ENCODE results near the gene WNK2.

Gene WNK2

GRCh38 chr9:93256878-93257807 lies 73.2 kb downstream of the WNK2 start:
- FAIRE-seq, result no peak

DNA sequence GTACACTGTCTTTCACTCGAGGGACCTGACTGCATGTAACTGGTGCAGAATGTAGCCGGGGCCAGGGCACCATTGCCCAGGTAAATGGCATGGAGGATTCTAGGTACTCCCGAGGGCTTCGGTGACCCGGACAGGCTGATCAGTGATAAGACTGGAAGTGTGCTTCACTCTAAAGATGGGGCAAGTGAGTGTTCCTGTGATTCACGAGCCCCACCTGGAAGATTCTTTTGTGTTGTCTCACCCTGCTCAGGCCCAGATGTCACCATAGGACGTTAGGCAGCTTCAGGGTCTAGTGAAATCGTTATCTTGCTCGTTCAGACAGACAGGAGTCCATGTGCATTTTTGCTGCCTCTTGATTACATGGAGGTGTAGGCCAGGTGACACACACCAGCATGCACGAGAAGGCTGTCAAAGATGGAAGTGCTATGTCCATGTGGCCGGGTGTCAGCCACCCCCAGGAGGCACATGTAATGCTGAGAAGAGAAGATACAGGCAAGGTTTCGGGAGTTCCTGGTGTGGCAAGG lies 73.9 kb downstream of the WNK2 start:
- FAIRE-seq, result no peak

- no peak for FAIRE-seq
Measured at GRCh38 chr9:93258419-93258817, 74.5 kb downstream of the WNK2 start.

DNA sequence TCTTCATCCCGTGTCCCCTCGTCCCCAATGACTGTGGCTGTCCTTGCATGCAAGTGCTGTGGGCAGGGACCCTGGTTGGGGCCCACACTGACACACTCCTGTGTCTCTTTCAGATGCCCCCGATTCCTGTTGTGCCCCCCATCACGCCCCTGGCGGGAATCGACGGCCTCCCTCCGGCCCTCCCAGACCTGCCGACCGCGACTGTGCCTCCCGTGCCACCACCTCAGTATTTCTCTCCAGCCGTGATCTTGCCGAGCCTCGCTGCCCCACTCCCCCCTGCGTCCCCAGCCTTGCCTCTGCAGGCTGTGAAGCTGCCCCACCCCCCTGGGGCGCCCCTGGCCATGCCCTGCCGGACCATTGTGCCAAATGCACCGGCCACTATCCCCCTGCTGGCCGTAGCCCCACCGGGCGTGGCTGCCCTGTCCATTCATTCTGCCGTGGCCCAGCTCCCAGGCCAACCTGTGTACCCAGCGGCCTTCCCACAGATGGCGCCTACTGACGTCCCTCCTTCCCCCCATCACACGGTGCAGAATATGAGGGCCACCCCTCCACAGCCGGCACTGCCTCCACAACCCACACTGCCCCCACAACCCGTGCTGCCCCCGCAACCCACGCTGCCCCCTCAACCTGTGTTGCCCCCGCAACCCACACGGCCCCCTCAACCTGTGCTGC lies 75.0 kb downstream of the WNK2 start:
- no peak for FAIRE-seq

- FAIRE-seq, result no peak
Measured at GRCh38 chr9:93259490-93260262, 75.7 kb downstream of the WNK2 start.

GRCh38 chr9:93260263-93261066 lies 76.5 kb downstream of the WNK2 start:
- no peak for FAIRE-seq

- no peak for FAIRE-seq
Measured at GRCh38 chr9:93261281-93261680, 77.3 kb downstream of the WNK2 start.

- FAIRE-seq, result no peak
Measured at GRCh38 chr9:93261735-93262523, 78.0 kb downstream of the WNK2 start.

DNA sequence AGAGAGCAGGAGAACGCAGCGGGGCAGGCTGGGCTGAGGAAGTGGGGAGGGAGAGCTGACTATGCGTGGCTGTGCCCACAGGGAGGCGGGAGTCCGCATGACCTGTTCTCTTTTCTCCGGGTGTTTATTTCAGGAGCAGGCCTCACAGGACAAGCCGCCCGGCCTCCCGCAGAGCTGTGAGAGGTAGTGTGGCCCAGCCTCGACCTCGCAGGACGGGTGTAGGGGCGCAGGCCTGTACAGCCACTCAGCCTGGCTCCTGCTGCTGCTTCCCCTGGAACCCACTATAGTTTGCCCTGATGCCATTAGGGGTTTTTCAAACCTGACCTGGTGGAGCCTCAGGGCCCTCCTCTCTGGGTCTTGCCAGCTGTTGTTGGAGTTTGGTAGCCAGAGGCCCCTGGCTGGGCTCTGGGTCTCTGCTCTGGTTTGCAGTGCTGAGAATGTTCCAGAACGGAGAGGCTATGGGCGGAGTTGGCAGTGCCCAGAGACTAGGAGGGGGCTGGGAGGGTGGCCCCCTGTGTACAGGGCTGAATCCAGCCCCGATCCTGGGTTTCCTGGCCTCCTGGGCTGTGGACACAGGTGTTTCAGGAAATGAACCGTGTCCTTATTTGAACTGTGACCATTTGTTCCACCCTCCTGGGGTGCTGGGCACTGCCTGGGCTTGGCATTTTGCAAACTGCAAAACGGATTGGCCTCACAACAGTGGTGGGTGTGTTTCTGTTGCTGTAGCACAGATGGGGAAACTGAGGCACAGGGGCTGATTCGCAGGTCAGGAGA lies 78.8 kb downstream of the WNK2 start:
- no peak for FAIRE-seq

- no peak for FAIRE-seq
Measured at GRCh38 chr9:93263334-93264229, 79.6 kb downstream of the WNK2 start.

DNA sequence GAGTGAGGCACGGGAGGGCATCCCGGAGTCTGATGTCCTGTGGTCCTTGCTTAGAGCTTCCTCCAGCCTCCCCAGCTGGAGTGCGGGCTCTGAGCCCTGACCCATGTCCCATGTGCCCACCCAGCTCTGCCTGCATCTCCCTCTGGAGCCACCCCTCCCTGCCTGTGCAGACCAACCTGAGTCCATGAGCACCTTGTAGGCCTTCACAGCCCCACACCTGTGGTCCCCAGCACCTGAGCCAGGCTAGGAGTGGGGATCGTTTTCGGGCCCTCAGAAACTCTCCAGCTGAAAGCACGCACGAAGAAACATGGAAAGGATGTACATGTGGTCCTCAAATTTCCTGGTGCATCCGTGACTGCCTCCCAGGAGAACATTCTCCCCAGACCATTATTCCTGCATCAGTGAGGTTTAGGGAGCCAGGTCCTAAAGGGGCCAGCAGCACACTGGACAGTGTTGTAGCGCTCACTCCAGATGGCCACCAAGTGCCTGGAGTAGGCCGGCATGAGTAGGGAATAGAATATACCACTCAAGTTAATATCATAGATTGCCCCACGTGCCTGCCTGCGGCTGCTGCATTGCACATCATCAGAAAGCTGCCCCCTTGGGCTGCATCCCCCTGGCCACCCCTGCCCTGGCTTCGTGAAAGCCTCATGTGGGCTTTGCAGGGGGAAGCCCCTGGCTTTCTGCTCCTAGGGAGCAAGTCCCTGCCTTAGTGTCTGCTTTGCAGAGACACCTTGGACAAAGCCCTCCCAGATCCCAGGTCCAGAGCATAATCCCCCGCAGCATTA lies 80.6 kb downstream of the WNK2 start:
- no peak for FAIRE-seq

DNA sequence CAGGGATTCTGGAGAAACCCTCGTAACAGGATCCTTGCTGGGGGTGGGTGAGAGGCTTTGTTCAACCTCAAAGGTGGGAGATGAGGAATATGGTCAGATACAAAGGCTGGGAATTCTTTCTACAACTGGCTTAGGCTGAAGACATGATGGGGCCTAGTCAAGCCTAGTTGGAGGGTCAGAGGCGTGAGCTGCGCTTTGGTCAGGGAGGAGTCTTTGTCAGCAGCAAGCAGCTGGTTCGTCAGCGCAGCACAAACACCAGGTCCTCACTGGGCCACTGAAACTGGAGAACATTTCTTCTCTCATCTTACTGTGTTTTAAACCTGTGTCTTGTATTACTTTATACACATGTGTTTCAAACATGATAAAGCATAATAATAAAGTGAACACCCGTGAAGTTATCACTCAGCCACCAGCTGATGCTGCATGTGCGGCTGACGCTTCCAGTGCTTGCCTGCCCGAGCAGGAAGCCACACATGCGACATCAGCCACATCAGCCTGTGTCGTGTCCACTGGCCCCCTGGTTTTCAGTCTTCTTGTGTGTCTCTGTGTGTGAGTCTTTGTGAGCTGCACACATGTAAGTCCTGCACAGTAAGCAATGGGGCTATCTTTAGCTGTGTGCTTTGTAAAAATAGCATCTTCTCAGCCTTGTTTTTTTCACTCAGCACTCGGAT lies 81.5 kb downstream of the WNK2 start:
- no peak for FAIRE-seq

- no peak for FAIRE-seq
Measured at GRCh38 chr9:93265972-93266371, 82.0 kb downstream of the WNK2 start.

GRCh38 chr9:93266521-93267001 lies 82.6 kb downstream of the WNK2 start:
- no peak for FAIRE-seq

- no peak for FAIRE-seq
Measured at GRCh38 chr9:93267091-93267541, 83.2 kb downstream of the WNK2 start.

- no peak for FAIRE-seq
Measured at GRCh38 chr9:93267681-93268505, 84.0 kb downstream of the WNK2 start.
